IMR-90 (cell line): ENCODE data around the gene TEAD2.

Experiments
- BHLHE40 ChIP-seq: fragments of 150-350 bp; IDR thresholded peaks from 2 replicates; pipeline ENCODE4 v1.6.1; 2016; ENCODE audit warnings: mild to moderate bottlenecking, low read depth, low read length
- CEBPB ChIP-seq: IDR thresholded peaks from 2 replicates; pipeline ENCODE4 v1.6.1; 2012; ENCODE audit warnings: low read depth, low read length, improper control_type of control experiment
- CHD1 ChIP-seq: IDR thresholded peaks from 2 replicates; pipeline ENCODE4 v1.6.1; 2012; ENCODE audit warnings: low read depth, low read length, improper control_type of control experiment
- CTCF ChIP-seq: conservative IDR thresholded peaks from 2 replicates; pipeline ENCODE4 v1.5.1; 2012; ENCODE audit warnings: mild to moderate bottlenecking, low read depth, low read length, improper control_type of control experiment
- MAFK ChIP-seq: IDR thresholded peaks from 2 replicates; pipeline ENCODE4 v1.6.1; 2012; ENCODE audit warnings: low read depth, low read length, improper control_type of control experiment
- MAZ ChIP-seq: IDR thresholded peaks from 2 replicates; pipeline ENCODE4 v1.6.1; 2012; ENCODE audit warnings: low read depth, mild to moderate bottlenecking, low read length, improper control_type of control experiment, moderate library complexity, borderline replicate concordance
- MXI1 ChIP-seq: IDR thresholded peaks from 2 replicates; pipeline ENCODE4 v1.6.1; 2012; ENCODE audit warnings: low read depth, mild to moderate bottlenecking, low read length, moderate library complexity, borderline replicate concordance
- POLR2A ChIP-seq: IDR thresholded peaks from 2 replicates; pipeline ENCODE4 v1.6.1; 2012; ENCODE audit warnings: mild to moderate bottlenecking, low read depth, low read length
- RAD21 ChIP-seq: IDR thresholded peaks from 2 replicates; pipeline ENCODE4 v1.6.1; 2012; ENCODE audit warnings: low read length, improper control_type of control experiment
- RCOR1 ChIP-seq: IDR thresholded peaks from 2 replicates; pipeline ENCODE4 v1.6.1; 2012; ENCODE audit warnings: mild to moderate bottlenecking, low read length, improper control_type of control experiment; ENCODE audit not compliant: insufficient replicate concordance
- RFX5 ChIP-seq: IDR thresholded peaks from 2 replicates; pipeline ENCODE4 v1.8.0; 2012; ENCODE audit warnings: low read depth, mild to moderate bottlenecking, low read length, moderate library complexity
- SMC3 ChIP-seq: fragments of 150-350 bp; IDR thresholded peaks from 2 replicates; pipeline ENCODE4 v1.6.1; 2016; ENCODE audit warnings: low read depth, mild to moderate bottlenecking, antibody characterized with exemption, low read length, moderate library complexity
- USF2 ChIP-seq: fragments of 150-350 bp; IDR thresholded peaks from 2 replicates; pipeline ENCODE4 v1.6.1; 2017; ENCODE audit warnings: mild to moderate bottlenecking, antibody characterized with exemption, low read length, low read depth

- TF ChIP-seq CTCF, result no peak
- no peak for TF ChIP-seq MAZ
- no peak for TF ChIP-seq RCOR1
- TF ChIP-seq RFX5, result no peak
- no peak for TF ChIP-seq POLR2A
- TF ChIP-seq MXI1, result no peak
- TF ChIP-seq MAFK, result no peak
- TF ChIP-seq CEBPB, result 0 out of 2 replicates have a peak, but pooled peaks have one; percentile 30
- no peak for TF ChIP-seq SMC3
- no peak for TF ChIP-seq CHD1
- TF ChIP-seq RAD21, result no peak
- TF ChIP-seq BHLHE40, result no peak
- no peak for TF ChIP-seq USF2
These were observed 33.6 kb upstream of the TEAD2 start for GRCh38 chr19:49395581-49396407.
